Ovary (tissue), 9 donors: ENCODE data around the gene CCR3. TPM values are rescaled to one million over a fixed set of nuclear protein-coding genes. Genes with fewer than 3 reads are reported as not detected.
"Not testable (repeated sequence)": the region's sequence is repeated elsewhere in the genome, so short reads cannot be mapped to it uniquely, and the experiment has no call there.

ENCODE experiments used
- DNase-seq, 5 donors: peaks; one replicate each; pipeline ENCODE4 v3.0.0-alpha.2; 2019 to 2020
- H3K27ac ChIP-seq, 2 donors: fragments of 200-600 bp; one replicate each; pipeline versions ENCODE4 v1.5.1 to v1.8.0; 2019 to 2022
- H3K27me3 ChIP-seq: fragments of 200-600 bp; one replicate; pipeline ENCODE4 v1.8.0; 2022
- H3K36me3 ChIP-seq: fragments of 200-600 bp; sonication (generic); one replicate; pipeline ENCODE4 v1.5.1; 2019
- H3K4me1 ChIP-seq: one replicate; pipeline ENCODE4 v1.8.1; 2013; ENCODE audit warnings: mild to moderate bottlenecking, moderate library complexity; ENCODE audit not compliant: insufficient read depth
- H3K4me3 ChIP-seq: fragments of 200-600 bp; sonication (generic); one replicate; pipeline ENCODE4 v1.5.1; 2017
- H3K9me3 ChIP-seq, 2 donors: fragments of 200-600 bp in 1 of 2; sonication (generic) in 1 of 2; one replicate each; pipeline versions ENCODE4 v1.5.1 to v1.8.1; 2013 to 2019; ENCODE audit warnings: mild to moderate bottlenecking in 1 of 2, moderate library complexity in 1 of 2
- CTCF ChIP-seq, 3 donors: fragments of 450-650 bp in 2 of 3; fragments of 200-600 bp in 1 of 3; IDR thresholded peaks; one replicate each; pipeline versions ENCODE4 v1.5.1 to v1.8.0; 2016 to 2022; ENCODE audit warnings: antibody characterized with exemption in 3 of 3, mild to moderate bottlenecking in 1 of 3
- EP300 ChIP-seq: sonication (generic); formaldehyde crosslinking; IDR thresholded peaks from one replicate; pipeline ENCODE4 v1.6.1; 2017; ENCODE audit warnings: antibody characterized with exemption
- POLR2A ChIP-seq: fragments of 450-650 bp; IDR thresholded peaks from one replicate; pipeline ENCODE4 v1.6.1; 2017; ENCODE audit warnings: antibody characterized with exemption, mild to moderate bottlenecking, moderate library complexity
- WGBS, 3 donors: extraction: QIAGEN DNeasy Blood & Tissue Kit in 1 of 3; methylation state at CpG; one replicate each; pipeline versions ENCODE4 v1.1.5 to v1.1.7; 2013 to 2017; 5-methylcytosine and 5-hydroxymethylcytosine counted together
- intact Hi-C, 4 donors: fragments of 100-400 bp; cut with DNase I; formaldehyde crosslinking; loops; one replicate each; pipeline versions ENCODE4 v1.11.0 to v1.15.1; 2022 to 2023
- polyA plus RNA-seq, 2 donors: library from polyadenylated mRNA; stranded (reverse); fragments of 200-250 nt in 1 of 2; fragments of 350-450 nt in 1 of 2; fragmentation: Illumina TruSeq in 1 of 2; extraction: RNeasy Lipid Tissue Mini Kit (QIAGEN cat#74804) in 1 of 2; gene quantifications; one replicate each; pipeline ENCODE4 v1.2.3, GENCODE V29; 2013 to 2014
- total RNA-seq, 7 donors: library from RNA; depleted of rRNA in 2 of 7; stranded (reverse); fragments of >200 nt in 2 of 7; fragmentation: NEBNext Ultra II Directional in 3 of 7; extraction: Animal tissue kit (Norgen Biotek cat#: 25700) in 3 of 7; gene quantifications; one replicate each; pipeline versions ENCODE4 v1.1.0 to v1.2.4, GENCODE V29; 2016 to 2023
- donor health status: DM: no; HTN: no; CAD: no; lungs with moderate emphysema.
- donor health status: DM: no; HTN: no; CAD: no.
- donor health status: Bipolar disorder and iron deficiency.
- donor health status: DM: yes; HTN: yes; CAD: no.
- donor health status: DM: no; HTN: no; CAD: no.
- donor health status: DM: yes; HTN: yes; CAD: no.

The CCR3 gene
- total and polyA plus RNA-seq, 9 donors: not detected

GRCh38 chr3:46203681-46204080 lies 38.6 kb upstream of the CCR3 start:
- H3K4me3 ChIP-seq: no peak overlapping the region
- H3K27me3 ChIP-seq: no peaks in the 10 kb centered on the region
- DNase-seq: no peak
- intact Hi-C loops: no loop called here
- H3K4me1 ChIP-seq: no peaks in the 10 kb centered on the region
- TF ChIP-seq POLR2A: no peak
- no peak for TF ChIP-seq CTCF (IDR thresholded peaks at IDR 0.05)
- no peak for TF ChIP-seq EP300
- whole genome bisulfite sequencing, 3 donors: 92 to 96% (median 92%) methylated on average over 12 of the region's 12 CpGs
- no peaks in the 10 kb centered on the region for H3K36me3 ChIP-seq
- H3K9me3 ChIP-seq: no peaks in the 10 kb centered on the region
- no peak overlapping the region for H3K27ac ChIP-seq

- H3K9me3 ChIP-seq: no peaks in the 10 kb centered on the region
- H3K4me3 ChIP-seq: no peak overlapping the region
- no peaks in the 10 kb centered on the region for H3K27me3 ChIP-seq
- H3K4me1 ChIP-seq: no peaks in the 10 kb centered on the region
- intact Hi-C loops: no loop called here
- H3K36me3 ChIP-seq: no peaks in the 10 kb centered on the region
- DNase-seq: no peak
- WGBS, 3 donors: 43 to 70% (median 47%) methylated on average over 2 of the region's 2 CpGs
- H3K27ac ChIP-seq: no peak overlapping the region
- TF ChIP-seq EP300: no peak
- TF ChIP-seq CTCF (IDR thresholded peaks at IDR 0.05): no peak
- no peak for TF ChIP-seq POLR2A
Observed at GRCh38 chr3:46205286-46205960, 36.8 kb upstream of the CCR3 start.

GRCh38 chr3:46206282-46207015 lies 35.8 kb upstream of the CCR3 start:
- TF ChIP-seq CTCF (IDR thresholded peaks at IDR 0.05) (no peak), POLR2A (no peak), EP300 (no peak)
- no peaks in the 10 kb centered on the region for H3K36me3 ChIP-seq
- no peaks in the 10 kb centered on the region for H3K9me3 ChIP-seq
- WGBS, 3 donors: 63 to 71% (median 64%) methylated on average over 6 of the region's 6 CpGs
- no peaks in the 10 kb centered on the region for H3K27me3 ChIP-seq
- H3K4me3 ChIP-seq: no peak overlapping the region
- no peak overlapping the region for H3K27ac ChIP-seq
- H3K4me1 ChIP-seq: no peaks in the 10 kb centered on the region
- no peak for DNase-seq
- intact Hi-C loops: no loop called here

GRCh38 chr3:46207514-46207913 lies 34.7 kb upstream of the CCR3 start:
- WGBS, 3 donors: 89 to 94% (median 89%) methylated on average over 6 of the region's 6 CpGs
- DNase-seq, H3K4me3 ChIP-seq, intact Hi-C loops, H3K4me1 ChIP-seq, H3K27ac ChIP-seq, H3K27me3 ChIP-seq, H3K9me3 ChIP-seq, H3K36me3 ChIP-seq: not testable (repeated sequence)

- H3K4me3 ChIP-seq: no peak within 1 kb of the TSS
- H3K27ac ChIP-seq: no peak within 1 kb of the TSS
- no peaks in the 10 kb centered on the region for H3K4me1 ChIP-seq
- TF ChIP-seq EP300: no peak
- no peak for TF ChIP-seq POLR2A
- TF ChIP-seq CTCF (IDR thresholded peaks at IDR 0.05): no peak
- no peaks in the 10 kb centered on the region for H3K36me3 ChIP-seq
- 27 to 32% (median 28%) methylated on average over 3 of the region's 3 CpGs for WGBS, 3 donors
- intact Hi-C loops: no loop called here
- no peak for DNase-seq
- no peaks in the 10 kb centered on the region for H3K27me3 ChIP-seq
- no peaks in the 10 kb centered on the region for H3K9me3 ChIP-seq
Observed at GRCh38 chr3:46208167-46208704, 34.0 kb upstream of the CCR3 start, which contains the start of gene CCR1. Gene CCR1, minus strand, starts transcription at chr3:46208313. Its CDS starts 4,000 bp downstream, at chr3:46204313.
